Measurements from ENCODE around the gene LHPP.

The LHPP gene

GRCh38 chr10:124557648-124558338 is 96.2 kb downstream of the LHPP start:
- no peak for DNase-seq (ENCODE audit: low read depth)

- no peak for DNase-seq (ENCODE audit: low read depth)
These were observed 97.0 kb downstream of the LHPP start for GRCh38 chr10:124558339-124559321.

GRCh38 chr10:124559372-124560132 is 97.9 kb downstream of the LHPP start:
- DNase-seq (ENCODE audit: low read depth): no peak

- DNase-seq (ENCODE audit: low read depth): no peak
These were observed 98.9 kb downstream of the LHPP start for GRCh38 chr10:124560377-124561105.

- no peak for DNase-seq (ENCODE audit: low read depth)
These were observed 99.6 kb downstream of the LHPP start for GRCh38 chr10:124561206-124561605.

GRCh38 chr10:124562425-124563060 is 100.9 kb downstream of the LHPP start:
- DNase-seq (ENCODE audit: low read depth): no peak

GRCh38 chr10:124563320-124564040 is 101.9 kb downstream of the LHPP start:
- no peak for DNase-seq (ENCODE audit: low read depth)

- DNase-seq (ENCODE audit: low read depth): no peak
These were observed 103.3 kb downstream of the LHPP start for GRCh38 chr10:124564881-124565280.

GRCh38 chr10:124565565-124566221 is 104.1 kb downstream of the LHPP start:
- DNase-seq (ENCODE audit: low read depth): no peak

GRCh38 chr10:124566222-124566888 is 104.7 kb downstream of the LHPP start:
- no peak for DNase-seq (ENCODE audit: low read depth)

GRCh38 chr10:124566981-124567835 is 105.6 kb downstream of the LHPP start:
- DNase-seq (ENCODE audit: low read depth): no peak

- DNase-seq (ENCODE audit: low read depth): no peak
These were observed 106.7 kb downstream of the LHPP start for GRCh38 chr10:124568339-124568738.

- no peak for DNase-seq (ENCODE audit: low read depth)
These were observed 107.4 kb downstream of the LHPP start for GRCh38 chr10:124568848-124569622.

- DNase-seq (ENCODE audit: low read depth): no peak
These were observed 108.2 kb downstream of the LHPP start for GRCh38 chr10:124569623-124570470.

- no peak for DNase-seq (ENCODE audit: low read depth)
These were observed 109.0 kb downstream of the LHPP start for GRCh38 chr10:124570646-124571045.

GRCh38 chr10:124572751-124573150 is 111.1 kb downstream of the LHPP start:
- no peak for DNase-seq (ENCODE audit: low read depth)
